ENCODE measurements around the gene MROH9. TPM values are rescaled to one million over a fixed set of nuclear protein-coding genes. Genes with fewer than 3 reads are reported as not detected.

MROH9 gene
- total and polyA plus RNA-seq, 2 experiments from 2014 or later = 0.06 TPM; not detected in 1

GRCh38 chr1:170987424-170987823 is 52.1 kb downstream of the MROH9 start:
- H3K9me3 Mint-ChIP-seq = no peaks in the 10 kb centered on the region
- ATAC-seq = no peak
- no peak overlapping the region for H3K27ac ChIP-seq (ENCODE audit: low read depth)

More at GRCh38 chr1:170987424-170987823, 52.1 kb downstream of the MROH9 start:
- Histone ChIP-seq H3K4me3 (no peak overlapping the region), H2AFZ (no peak overlapping the region), H3K79me2 (replicated peaks; ENCODE audit: insufficient read depth) (no peaks in the 10 kb centered on the region), H3K9me2 (ENCODE audit: insufficient read depth) (no peaks in the 10 kb centered on the region; the same call in 1 of the 2 replicates), H3F3A (replicated peaks; ENCODE audit: low read depth) (no peaks in the 10 kb centered on the region), H3K4me2 (no peak overlapping the region), H3K36me3 (ENCODE audit: insufficient read depth) (no peaks in the 10 kb centered on the region), H3K27me3 (ENCODE audit: insufficient read depth) (no peaks in the 10 kb centered on the region), H3K4me1 (ENCODE audit: insufficient read depth) (no peaks in the 10 kb centered on the region), H4K20me1 (replicated peaks; ENCODE audit: insufficient read depth) (no peaks in the 10 kb centered on the region)
- DNase-seq (ENCODE audit: low spot score) = no peak
- Mint-ChIP-seq H3K4me1 (no peaks in the 10 kb centered on the region), H3K4me3 (no peak overlapping the region), H3K36me3 (ENCODE audit: low read depth) (no peaks in the 10 kb centered on the region), H3K27me3 (ENCODE audit: insufficient read depth, low read depth, poor library complexity) (no peaks in the 10 kb centered on the region), H3K27ac (no peak overlapping the region)
- TF ChIP-seq EZH2phosphoT487 (IDR thresholded peaks at IDR 0.05; ENCODE audit: unreplicated experiment) (no peak), CREB1 (CRISPR knock-in tag; IDR thresholded peaks at IDR 0.05; ENCODE audit: low read depth) (no peak), ZNF114 (CRISPR knock-in tag; IDR thresholded peaks at IDR 0.05) (no peak), NANOG (IDR thresholded peaks at IDR 0.05; ENCODE audit: borderline replicate concordance) (no peak), JUNB (IDR thresholded peaks at IDR 0.05; ENCODE audit: unreplicated experiment) (no peak), EZH2 (IDR thresholded peaks at IDR 0.05; ENCODE audit: low read depth, unreplicated experiment) (no peak), POLR2AphosphoS5 (IDR thresholded peaks at IDR 0.05; ENCODE audit: low read depth) (no peak), STAT1 (IDR thresholded peaks at IDR 0.05; ENCODE audit: unreplicated experiment) (no peak), ZNF331 (CRISPR knock-in tag; IDR thresholded peaks at IDR 0.05; ENCODE audit: low read depth) (no peak), CTCF (conservative IDR thresholded peaks at IDR 0.05; ENCODE audit: low read depth in 2 of 2) (no peak)
- TF ChIP-seq, protein P1, sequence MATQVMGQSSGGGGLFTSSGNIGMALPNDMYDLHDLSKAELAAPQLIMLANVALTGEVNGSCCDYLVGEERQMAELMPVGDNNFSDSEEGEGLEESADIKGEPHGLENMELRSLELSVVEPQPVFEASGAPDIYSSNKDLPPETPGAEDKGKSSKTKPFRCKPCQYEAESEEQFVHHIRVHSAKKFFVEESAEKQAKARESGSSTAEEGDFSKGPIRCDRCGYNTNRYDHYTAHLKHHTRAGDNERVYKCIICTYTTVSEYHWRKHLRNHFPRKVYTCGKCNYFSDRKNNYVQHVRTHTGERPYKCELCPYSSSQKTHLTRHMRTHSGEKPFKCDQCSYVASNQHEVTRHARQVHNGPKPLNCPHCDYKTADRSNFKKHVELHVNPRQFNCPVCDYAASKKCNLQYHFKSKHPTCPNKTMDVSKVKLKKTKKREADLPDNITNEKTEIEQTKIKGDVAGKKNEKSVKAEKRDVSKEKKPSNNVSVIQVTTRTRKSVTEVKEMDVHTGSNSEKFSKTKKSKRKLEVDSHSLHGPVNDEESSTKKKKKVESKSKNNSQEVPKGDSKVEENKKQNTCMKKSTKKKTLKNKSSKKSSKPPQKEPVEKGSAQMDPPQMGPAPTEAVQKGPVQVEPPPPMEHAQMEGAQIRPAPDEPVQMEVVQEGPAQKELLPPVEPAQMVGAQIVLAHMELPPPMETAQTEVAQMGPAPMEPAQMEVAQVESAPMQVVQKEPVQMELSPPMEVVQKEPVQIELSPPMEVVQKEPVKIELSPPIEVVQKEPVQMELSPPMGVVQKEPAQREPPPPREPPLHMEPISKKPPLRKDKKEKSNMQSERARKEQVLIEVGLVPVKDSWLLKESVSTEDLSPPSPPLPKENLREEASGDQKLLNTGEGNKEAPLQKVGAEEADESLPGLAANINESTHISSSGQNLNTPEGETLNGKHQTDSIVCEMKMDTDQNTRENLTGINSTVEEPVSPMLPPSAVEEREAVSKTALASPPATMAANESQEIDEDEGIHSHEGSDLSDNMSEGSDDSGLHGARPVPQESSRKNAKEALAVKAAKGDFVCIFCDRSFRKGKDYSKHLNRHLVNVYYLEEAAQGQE (IDR thresholded peaks at IDR 0.05; ENCODE audit: unreplicated experiment) = no peak
- TF ChIP-seq, protein P2, sequence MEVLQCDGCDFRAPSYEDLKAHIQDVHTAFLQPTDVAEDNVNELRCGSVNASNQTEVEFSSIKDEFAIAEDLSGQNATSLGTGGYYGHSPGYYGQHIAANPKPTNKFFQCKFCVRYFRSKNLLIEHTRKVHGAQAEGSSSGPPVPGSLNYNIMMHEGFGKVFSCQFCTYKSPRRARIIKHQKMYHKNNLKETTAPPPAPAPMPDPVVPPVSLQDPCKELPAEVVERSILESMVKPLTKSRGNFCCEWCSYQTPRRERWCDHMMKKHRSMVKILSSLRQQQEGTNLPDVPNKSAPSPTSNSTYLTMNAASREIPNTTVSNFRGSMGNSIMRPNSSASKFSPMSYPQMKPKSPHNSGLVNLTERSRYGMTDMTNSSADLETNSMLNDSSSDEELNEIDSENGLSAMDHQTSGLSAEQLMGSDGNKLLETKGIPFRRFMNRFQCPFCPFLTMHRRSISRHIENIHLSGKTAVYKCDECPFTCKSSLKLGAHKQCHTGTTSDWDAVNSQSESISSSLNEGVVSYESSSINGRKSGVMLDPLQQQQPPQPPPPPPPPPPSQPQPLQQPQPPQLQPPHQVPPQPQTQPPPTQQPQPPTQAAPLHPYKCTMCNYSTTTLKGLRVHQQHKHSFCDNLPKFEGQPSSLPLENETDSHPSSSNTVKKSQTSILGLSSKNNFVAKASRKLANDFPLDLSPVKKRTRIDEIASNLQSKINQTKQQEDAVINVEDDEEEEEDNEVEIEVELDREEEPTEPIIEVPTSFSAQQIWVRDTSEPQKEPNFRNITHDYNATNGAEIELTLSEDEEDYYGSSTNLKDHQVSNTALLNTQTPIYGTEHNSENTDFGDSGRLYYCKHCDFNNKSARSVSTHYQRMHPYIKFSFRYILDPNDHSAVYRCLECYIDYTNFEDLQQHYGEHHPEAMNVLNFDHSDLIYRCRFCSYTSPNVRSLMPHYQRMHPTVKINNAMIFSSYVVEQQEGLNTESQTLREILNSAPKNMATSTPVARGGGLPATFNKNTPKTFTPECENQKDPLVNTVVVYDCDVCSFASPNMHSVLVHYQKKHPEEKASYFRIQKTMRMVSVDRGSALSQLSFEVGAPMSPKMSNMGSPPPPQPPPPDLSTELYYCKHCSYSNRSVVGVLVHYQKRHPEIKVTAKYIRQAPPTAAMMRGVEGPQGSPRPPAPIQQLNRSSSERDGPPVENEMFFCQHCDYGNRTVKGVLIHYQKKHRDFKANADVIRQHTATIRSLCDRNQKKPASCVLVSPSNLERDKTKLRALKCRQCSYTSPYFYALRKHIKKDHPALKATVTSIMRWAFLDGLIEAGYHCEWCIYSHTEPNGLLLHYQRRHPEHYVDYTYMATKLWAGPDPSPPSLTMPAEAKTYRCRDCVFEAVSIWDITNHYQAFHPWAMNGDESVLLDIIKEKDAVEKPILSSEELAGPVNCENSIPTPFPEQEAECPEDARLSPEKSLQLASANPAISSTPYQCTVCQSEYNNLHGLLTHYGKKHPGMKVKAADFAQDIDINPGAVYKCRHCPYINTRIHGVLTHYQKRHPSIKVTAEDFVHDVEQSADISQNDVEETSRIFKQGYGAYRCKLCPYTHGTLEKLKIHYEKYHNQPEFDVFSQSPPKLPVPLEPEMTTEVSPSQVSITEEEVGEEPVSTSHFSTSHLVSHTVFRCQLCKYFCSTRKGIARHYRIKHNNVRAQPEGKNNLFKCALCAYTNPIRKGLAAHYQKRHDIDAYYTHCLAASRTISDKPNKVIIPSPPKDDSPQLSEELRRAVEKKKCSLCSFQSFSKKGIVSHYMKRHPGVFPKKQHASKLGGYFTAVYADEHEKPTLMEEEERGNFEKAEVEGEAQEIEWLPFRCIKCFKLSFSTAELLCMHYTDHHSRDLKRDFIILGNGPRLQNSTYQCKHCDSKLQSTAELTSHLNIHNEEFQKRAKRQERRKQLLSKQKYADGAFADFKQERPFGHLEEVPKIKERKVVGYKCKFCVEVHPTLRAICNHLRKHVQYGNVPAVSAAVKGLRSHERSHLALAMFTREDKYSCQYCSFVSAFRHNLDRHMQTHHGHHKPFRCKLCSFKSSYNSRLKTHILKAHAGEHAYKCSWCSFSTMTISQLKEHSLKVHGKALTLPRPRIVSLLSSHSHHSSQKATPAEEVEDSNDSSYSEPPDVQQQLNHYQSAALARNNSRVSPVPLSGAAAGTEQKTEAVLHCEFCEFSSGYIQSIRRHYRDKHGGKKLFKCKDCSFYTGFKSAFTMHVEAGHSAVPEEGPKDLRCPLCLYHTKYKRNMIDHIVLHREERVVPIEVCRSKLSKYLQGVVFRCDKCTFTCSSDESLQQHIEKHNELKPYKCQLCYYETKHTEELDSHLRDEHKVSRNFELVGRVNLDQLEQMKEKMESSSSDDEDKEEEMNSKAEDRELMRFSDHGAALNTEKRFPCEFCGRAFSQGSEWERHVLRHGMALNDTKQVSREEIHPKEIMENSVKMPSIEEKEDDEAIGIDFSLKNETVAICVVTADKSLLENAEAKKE (CRISPR knock-in tag; IDR thresholded peaks at IDR 0.05) = no peak
- TF ChIP-seq, protein P3, sequence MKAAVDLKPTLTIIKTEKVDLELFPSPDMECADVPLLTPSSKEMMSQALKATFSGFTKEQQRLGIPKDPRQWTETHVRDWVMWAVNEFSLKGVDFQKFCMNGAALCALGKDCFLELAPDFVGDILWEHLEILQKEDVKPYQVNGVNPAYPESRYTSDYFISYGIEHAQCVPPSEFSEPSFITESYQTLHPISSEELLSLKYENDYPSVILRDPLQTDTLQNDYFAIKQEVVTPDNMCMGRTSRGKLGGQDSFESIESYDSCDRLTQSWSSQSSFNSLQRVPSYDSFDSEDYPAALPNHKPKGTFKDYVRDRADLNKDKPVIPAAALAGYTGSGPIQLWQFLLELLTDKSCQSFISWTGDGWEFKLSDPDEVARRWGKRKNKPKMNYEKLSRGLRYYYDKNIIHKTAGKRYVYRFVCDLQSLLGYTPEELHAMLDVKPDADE (IDR thresholded peaks at IDR 0.05) = no peak

Data from GM23338 (cell line).